ENCODE measurements around the gene SPSB4. TPM values are rescaled to one million over a fixed set of nuclear protein-coding genes. Genes with fewer than 3 reads are reported as not detected.

Gene SPSB4
- total and polyA plus RNA-seq, 2 donors (not counting 1 experiment from before 2014, with no cell fraction given) = not detected

- Histone ChIP-seq H2AFZ (ENCODE audit: low read length) (no peak overlapping the region), H3K9me3 (ENCODE audit: control insufficient read depth, insufficient read depth, low read depth, low read length) (no peaks in the 10 kb centered on the region), H3K27ac (ENCODE audit: insufficient read depth, low read length) (no peak overlapping the region), H3K4me2 (ENCODE audit: extremely low read depth, insufficient read depth, low read length) (no peak overlapping the region), H4K20me1 (ENCODE audit: control insufficient read depth, extremely low read depth, insufficient read depth, low read length) (no peaks in the 10 kb centered on the region), H3K27me3 (ENCODE audit: control insufficient read depth, insufficient read depth, low read length) (no peaks in the 10 kb centered on the region), H3K4me3 (replicated peaks in 1 of 4; ENCODE audit: control extremely low read depth in 1 of 4, insufficient read depth in 1 of 4, low read depth in 3 of 4, low read length in 4 of 4) (no peak overlapping the region), H3K9ac (ENCODE audit: insufficient read depth, low read length) (no peak overlapping the region), H3K4me1 (ENCODE audit: control insufficient read depth, extremely low read depth, insufficient read depth, low read length) (no peaks in the 10 kb centered on the region), H3K36me3 (ENCODE audit: control insufficient read depth, insufficient read depth, low read length) (no peaks in the 10 kb centered on the region), H3K79me2 (ENCODE audit: control insufficient read depth, insufficient read depth, low read length) (no peaks in the 10 kb centered on the region)
- TF ChIP-seq EZH2 (IDR thresholded peaks at IDR 0.05; ENCODE audit: low read length, missing control alignments) (no peak), CTCF (conservative IDR thresholded peaks at IDR 0.05 in 1 of 2, IDR thresholded peaks at IDR 0.05 in 1 of 2; ENCODE audit: low read depth in 1 of 2, low read length in 2 of 2) (no peak)
- DNase-seq (ENCODE audit: low read depth in 2 of 2) = no peak
Measured at GRCh38 chr3:141096981-141097380, 45.8 kb downstream of the SPSB4 start.

GRCh38 chr3:141100112-141100511 lies 49.0 kb downstream of the SPSB4 start:
- no peak for DNase-seq (ENCODE audit: low read depth in 2 of 2)
- TF ChIP-seq CTCF (conservative IDR thresholded peaks at IDR 0.05 in 1 of 2, IDR thresholded peaks at IDR 0.05 in 1 of 2; ENCODE audit: low read depth in 1 of 2, low read length in 2 of 2) (no peak), EZH2 (IDR thresholded peaks at IDR 0.05; ENCODE audit: low read length, missing control alignments) (no peak)
- Histone ChIP-seq H3K9ac (ENCODE audit: insufficient read depth, low read length) (no peak overlapping the region), H3K79me2 (ENCODE audit: control insufficient read depth, insufficient read depth, low read length) (no peaks in the 10 kb centered on the region), H2AFZ (ENCODE audit: low read length) (no peak overlapping the region), H3K4me3 (replicated peaks in 1 of 4; ENCODE audit: control extremely low read depth in 1 of 4, insufficient read depth in 1 of 4, low read depth in 3 of 4, low read length in 4 of 4) (no peak overlapping the region), H3K4me1 (ENCODE audit: control insufficient read depth, extremely low read depth, insufficient read depth, low read length) (no peaks in the 10 kb centered on the region), H3K4me2 (ENCODE audit: extremely low read depth, insufficient read depth, low read length) (no peak overlapping the region), H3K27me3 (ENCODE audit: control insufficient read depth, insufficient read depth, low read length) (peaks cover 4% of the 10 kb centered on the region), H3K27ac (ENCODE audit: insufficient read depth, low read length) (no peak overlapping the region), H3K9me3 (ENCODE audit: control insufficient read depth, insufficient read depth, low read depth, low read length) (no peaks in the 10 kb centered on the region), H3K36me3 (ENCODE audit: control insufficient read depth, insufficient read depth, low read length) (no peaks in the 10 kb centered on the region), H4K20me1 (ENCODE audit: control insufficient read depth, extremely low read depth, insufficient read depth, low read length) (no peaks in the 10 kb centered on the region)

- Histone ChIP-seq H3K4me1 (ENCODE audit: control insufficient read depth, extremely low read depth, insufficient read depth, low read length) (no peaks in the 10 kb centered on the region), H3K27me3 (ENCODE audit: control insufficient read depth, insufficient read depth, low read length) (peaks cover 5% of the 10 kb centered on the region), H4K20me1 (ENCODE audit: control insufficient read depth, extremely low read depth, insufficient read depth, low read length) (no peaks in the 10 kb centered on the region), H3K9ac (ENCODE audit: insufficient read depth, low read length) (no peak overlapping the region), H3K36me3 (ENCODE audit: control insufficient read depth, insufficient read depth, low read length) (no peaks in the 10 kb centered on the region), H3K4me3 (replicated peaks in 1 of 4; ENCODE audit: control extremely low read depth in 1 of 4, insufficient read depth in 1 of 4, low read depth in 3 of 4, low read length in 4 of 4) (no peak overlapping the region), H3K27ac (ENCODE audit: insufficient read depth, low read length) (no peak overlapping the region), H3K9me3 (ENCODE audit: control insufficient read depth, insufficient read depth, low read depth, low read length) (no peaks in the 10 kb centered on the region), H3K79me2 (ENCODE audit: control insufficient read depth, insufficient read depth, low read length) (no peaks in the 10 kb centered on the region), H2AFZ (ENCODE audit: low read length) (no peak overlapping the region), H3K4me2 (ENCODE audit: extremely low read depth, insufficient read depth, low read length) (no peak overlapping the region)
- TF ChIP-seq EZH2 (IDR thresholded peaks at IDR 0.05; ENCODE audit: low read length, missing control alignments) (no peak), CTCF (conservative IDR thresholded peaks at IDR 0.05 in 1 of 2, IDR thresholded peaks at IDR 0.05 in 1 of 2; ENCODE audit: low read depth in 1 of 2, low read length in 2 of 2) (no peak)
- DNase-seq (ENCODE audit: low read depth in 2 of 2) = no peak
Measured at GRCh38 chr3:141100531-141101320, 49.6 kb downstream of the SPSB4 start.
